Measurements from ENCODE around the gene CSE1L. TPM values are rescaled to one million over a fixed set of nuclear protein-coding genes. Genes with fewer than 3 reads are reported as not detected.
"Not testable (repeated sequence)": the region's sequence is repeated elsewhere in the genome, so short reads cannot be mapped to it uniquely, and the experiment has no call there.

The CSE1L gene
- total and polyA plus RNA-seq, 5 experiments from 2014 or later: 22.8 to 42.6 (median 30.0) TPM

DNA sequence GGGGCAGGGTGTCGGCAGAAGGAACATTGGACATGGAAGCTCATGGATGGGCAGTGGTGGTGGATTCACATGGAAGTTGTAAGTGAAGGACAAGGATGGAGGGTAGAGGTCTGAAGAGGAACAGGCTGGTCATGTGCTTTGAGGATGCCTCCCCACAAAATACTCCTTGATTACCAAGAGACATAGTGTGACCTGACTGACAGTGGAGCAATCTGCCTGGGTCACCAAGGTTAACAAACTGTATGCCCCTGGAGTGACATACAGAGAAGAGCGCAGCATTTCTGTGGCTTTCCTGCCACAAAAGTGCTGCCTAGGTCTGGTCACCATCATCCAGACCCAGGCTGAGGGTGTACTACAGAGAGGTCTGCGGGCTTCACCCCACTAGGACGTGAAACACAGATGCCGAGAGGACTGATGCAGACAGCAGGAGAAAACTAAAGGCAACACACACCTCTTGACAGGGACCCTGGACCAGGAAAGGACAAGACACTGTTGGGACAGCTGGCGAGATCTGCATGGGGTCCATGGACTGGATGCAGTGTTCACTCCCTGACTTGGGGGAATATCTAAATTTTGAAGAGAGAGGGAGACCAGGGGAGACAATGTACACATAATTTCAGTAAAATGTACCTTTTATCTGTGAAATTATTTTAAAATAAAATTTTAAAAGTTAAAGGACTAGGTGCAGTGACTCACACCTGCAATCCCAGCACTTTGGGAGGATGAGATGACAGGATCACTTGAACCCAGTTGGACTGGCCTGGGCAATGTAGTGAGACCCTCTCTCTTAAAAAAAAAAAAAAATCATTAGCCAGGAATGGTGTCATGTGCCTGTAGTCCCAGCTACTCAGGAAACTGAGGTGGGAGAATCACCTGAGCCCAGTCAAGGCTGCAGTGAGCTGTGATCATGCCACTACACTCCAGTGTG is 64.9 kb downstream of the CSE1L start:
- peaks cover 0 to 54% (median 18%) of the 10 kb centered on the region in 3 donors for H3K36me3 Mint-ChIP-seq
- H3K4me1 Mint-ChIP-seq: peaks cover 0 to 9% (median 0%) of the 10 kb centered on the region in 4 donors
- H3K27ac Mint-ChIP-seq: peak overlapping the region in 6 of 10 donors; percentile 10 to 80 (median 26)
- H3K27me3 Mint-ChIP-seq: no peaks in the 10 kb centered on the region
- DNase-seq (no peak), ATAC-seq (no peak)
- no peak overlapping the region for H3K4me3 Mint-ChIP-seq
- no peaks in the 10 kb centered on the region for H3K9me3 Mint-ChIP-seq
- POLR2A ChIA-PET: interaction anchor here (0.6 to 0.7 kb wide), 2 partner anchors 72 to 111 kb away, joined by 4 to 5 read pairs; no protein-coding TSS in a partner anchor

DNA sequence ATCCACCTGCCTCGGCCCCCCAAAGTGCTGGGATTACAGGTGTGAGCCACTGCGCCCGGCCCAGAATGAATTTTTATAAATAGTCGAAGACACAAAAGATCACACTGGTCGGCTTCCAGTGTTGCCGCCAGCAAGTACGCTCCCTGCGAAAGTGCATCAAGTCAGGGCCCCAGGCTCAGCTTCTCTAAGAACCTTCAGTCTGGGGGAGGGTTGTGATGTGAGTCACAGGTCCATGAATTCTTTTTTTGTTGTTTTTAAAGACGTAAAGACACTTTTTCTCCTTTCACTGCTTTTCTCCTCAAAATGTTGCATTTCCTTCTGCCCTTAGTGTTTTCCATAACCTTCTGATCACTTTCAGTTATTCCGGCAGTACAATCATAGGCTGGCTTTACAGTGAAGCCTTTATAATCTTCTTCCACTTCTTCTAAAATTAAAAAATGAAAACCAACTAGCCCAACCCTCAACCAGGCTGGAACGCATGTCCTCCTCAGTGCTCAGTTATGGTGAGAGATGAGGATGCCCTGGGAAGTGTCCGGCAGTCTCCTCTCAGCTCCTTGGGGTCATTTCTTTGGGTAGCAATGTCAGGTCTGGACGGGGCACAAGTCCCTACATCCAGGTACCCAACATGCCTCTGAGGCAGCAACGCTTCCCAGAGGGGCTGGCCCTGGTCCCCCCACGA is 66.6 kb downstream of the CSE1L start:
- ATAC-seq (no peak), DNase-seq (no peak)
- Mint-ChIP-seq H3K4me1 (peaks cover 0 to 9% (median 0%) of the 10 kb centered on the region in 4 donors), H3K27me3 (no peaks in the 10 kb centered on the region), H3K27ac (peak overlapping the region in 2 of 10 donors; percentile 16 to 49), H3K4me3 (no peak overlapping the region), H3K36me3 (peaks cover 0 to 71% (median 22%) of the 10 kb centered on the region in 3 donors), H3K9me3 (no peaks in the 10 kb centered on the region)
- POLR2A ChIA-PET: interaction anchor here (0.8 kb wide), 1 partner anchor 9 kb away, joined by 3 read pairs; no protein-coding TSS in a partner anchor

DNA sequence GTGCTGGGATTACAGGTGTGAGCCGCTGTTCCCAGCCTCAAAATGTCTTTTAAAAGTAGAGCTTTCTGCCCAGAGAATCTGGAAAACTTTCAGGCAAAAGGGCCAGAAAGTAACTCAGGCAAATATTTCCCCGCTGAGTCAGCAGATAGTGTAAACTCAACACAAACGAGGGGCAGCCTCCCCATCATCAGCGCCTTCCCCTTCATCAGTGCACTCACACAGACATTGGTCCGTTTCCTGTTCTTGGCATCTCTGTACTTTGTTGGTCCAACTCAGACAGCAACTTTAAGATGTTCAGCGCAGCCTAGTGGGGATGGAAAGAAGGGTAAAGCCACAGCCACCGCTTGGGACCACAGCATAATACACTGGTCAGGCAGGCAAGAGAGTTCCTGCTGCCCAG is 69.5 kb downstream of the CSE1L start:
- POLR2A ChIA-PET: no interaction called here
- peak overlapping the region in 1 of 10 donors; percentile 37 for H3K27ac Mint-ChIP-seq
- DNase-seq: no peak
- no peak overlapping the region for H3K4me3 Mint-ChIP-seq
- peaks cover 0 to 91% (median 26%) of the 10 kb centered on the region in 3 donors for H3K36me3 Mint-ChIP-seq
- H3K27me3 Mint-ChIP-seq: no peaks in the 10 kb centered on the region
- H3K4me1 Mint-ChIP-seq: peaks cover 0 to 8% (median 0%) of the 10 kb centered on the region in 4 donors
- no peak for ATAC-seq
- no peaks in the 10 kb centered on the region for H3K9me3 Mint-ChIP-seq

DNA sequence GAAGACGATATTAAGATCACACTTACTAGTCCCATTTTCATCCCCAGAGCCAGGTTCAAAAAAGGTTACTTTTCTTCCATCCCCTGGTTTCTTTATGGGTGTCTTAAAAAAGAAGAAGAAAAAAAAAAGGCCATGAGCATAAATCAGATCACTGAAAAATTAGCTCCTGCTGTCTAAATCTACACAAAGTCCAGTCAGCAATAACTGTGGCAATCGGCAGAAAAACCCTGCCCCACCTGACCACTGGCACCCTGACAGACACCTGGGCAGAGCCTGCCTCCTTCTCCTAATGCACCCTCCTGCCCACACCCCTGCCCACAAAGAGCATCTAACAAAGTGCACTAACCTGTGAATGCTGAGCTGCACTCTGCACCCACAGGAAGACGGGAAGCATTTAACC is 72.2 kb downstream of the CSE1L start:
- DNase-seq (no peak), ATAC-seq (no peak)
- no peak overlapping the region for H3K4me3 Mint-ChIP-seq
- H3K27ac Mint-ChIP-seq: peak overlapping the region in 6 of 10 donors; percentile 72 to 88 (median 82)
- POLR2A ChIA-PET: no interaction called here
- H3K4me1 Mint-ChIP-seq: peaks cover 0 to 4% (median 0%) of the 10 kb centered on the region in 4 donors
- H3K9me3 Mint-ChIP-seq: no peaks in the 10 kb centered on the region
- no peaks in the 10 kb centered on the region for H3K27me3 Mint-ChIP-seq
- H3K36me3 Mint-ChIP-seq: peaks cover 4 to 94% (median 29%) of the 10 kb centered on the region in 3 donors

DNA sequence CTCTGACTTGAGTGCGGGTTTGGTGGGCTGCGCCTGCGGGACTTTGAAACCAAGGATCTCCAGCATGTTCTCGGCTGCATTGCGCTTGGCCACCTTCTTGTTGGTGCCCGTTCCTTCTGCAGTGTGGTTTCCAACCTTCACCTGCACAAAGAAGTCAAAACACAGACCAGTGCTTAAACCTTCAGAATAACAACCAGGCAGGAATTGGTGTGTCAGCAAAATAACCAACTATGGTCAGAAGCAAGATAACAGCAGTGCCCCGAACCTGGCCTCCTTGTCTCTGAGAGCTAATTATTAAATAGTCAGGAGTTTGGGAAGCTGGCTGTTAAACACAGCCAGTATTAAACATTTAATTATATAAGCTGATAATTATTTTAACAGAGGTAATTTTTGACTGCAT is 73.9 kb downstream of the CSE1L start:
- peak overlapping the region in 4 of 10 donors; percentile 11 to 57 (median 54) for H3K27ac Mint-ChIP-seq
- POLR2A ChIA-PET: no interaction called here

DNA sequence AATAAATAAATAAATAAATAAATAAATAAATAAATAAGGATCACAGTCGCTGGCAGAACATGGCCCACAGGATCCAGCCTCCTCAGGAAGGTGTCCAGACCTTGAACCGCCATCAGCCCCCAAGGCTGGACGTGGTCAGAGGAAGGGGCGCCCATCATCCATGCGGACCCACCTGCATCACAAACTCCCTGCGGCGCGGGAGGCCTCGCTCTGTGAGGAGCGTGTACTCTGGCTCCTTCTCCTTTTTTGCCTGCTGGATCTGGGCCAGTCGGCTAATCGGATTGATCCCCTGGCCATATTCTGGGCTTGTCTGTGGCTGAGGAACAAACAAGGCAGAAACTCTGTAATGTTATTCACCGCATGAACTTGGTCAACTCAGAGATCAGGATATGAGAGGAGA is 76.8 kb downstream of the CSE1L start:
- no peak for DNase-seq
- Mint-ChIP-seq H3K4me1 (peaks cover 0 to 7% (median 3%) of the 10 kb centered on the region in 4 donors), H3K36me3 (peaks cover 4 to 85% (median 27%) of the 10 kb centered on the region in 3 donors), H3K27ac (no peak overlapping the region), H3K4me3 (no peak overlapping the region), H3K9me3 (no peaks in the 10 kb centered on the region), H3K27me3 (no peaks in the 10 kb centered on the region)
- POLR2A ChIA-PET: no interaction called here
- no peak for ATAC-seq

More for the DNA sequence above, 73.9 kb downstream of the CSE1L start:
- peaks cover 0 to 4% (median under 1%) of the 10 kb centered on the region in 4 donors for H3K4me1 Mint-ChIP-seq
- DNase-seq (no peak), ATAC-seq (no peak)
- peaks cover 4 to 92% (median 28%) of the 10 kb centered on the region in 3 donors for H3K36me3 Mint-ChIP-seq
- H3K27me3 Mint-ChIP-seq: no peaks in the 10 kb centered on the region
- no peak overlapping the region for H3K4me3 Mint-ChIP-seq
- no peaks in the 10 kb centered on the region for H3K9me3 Mint-ChIP-seq

DNA sequence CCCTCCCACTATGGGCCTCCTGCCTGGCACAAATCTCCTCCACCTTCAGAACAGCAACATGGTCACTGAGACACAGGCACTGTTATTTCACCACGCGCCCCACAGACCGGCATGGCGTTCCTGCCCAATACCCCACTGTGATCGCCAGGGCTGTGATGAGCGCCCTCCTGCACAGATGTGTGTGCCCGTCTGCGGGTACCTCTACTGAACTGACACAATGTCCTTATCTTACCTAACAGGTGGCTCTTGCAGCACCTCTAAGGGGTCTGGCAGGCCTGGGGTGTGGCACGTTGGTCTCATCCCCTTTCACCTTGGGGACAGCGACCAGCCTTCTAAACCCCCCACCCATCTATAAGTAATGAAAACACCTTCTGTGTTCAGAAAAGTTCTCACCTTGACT is 77.9 kb downstream of the CSE1L start:
- Mint-ChIP-seq H3K9me3 (no peaks in the 10 kb centered on the region), H3K27ac (peak overlapping the region in 3 of 10 donors; percentile 9 to 72 (median 70)), H3K36me3 (peaks cover 4 to 83% (median 21%) of the 10 kb centered on the region in 3 donors), H3K4me3 (no peak overlapping the region), H3K27me3 (no peaks in the 10 kb centered on the region), H3K4me1 (peaks cover 0 to 8% (median 2%) of the 10 kb centered on the region in 4 donors)
- POLR2A ChIA-PET: interaction anchor here (0.6 kb wide), 1 partner anchor 188 kb away, joined by 3 read pairs; no protein-coding TSS in a partner anchor
- ATAC-seq (no peak), DNase-seq (no peak)

DNA sequence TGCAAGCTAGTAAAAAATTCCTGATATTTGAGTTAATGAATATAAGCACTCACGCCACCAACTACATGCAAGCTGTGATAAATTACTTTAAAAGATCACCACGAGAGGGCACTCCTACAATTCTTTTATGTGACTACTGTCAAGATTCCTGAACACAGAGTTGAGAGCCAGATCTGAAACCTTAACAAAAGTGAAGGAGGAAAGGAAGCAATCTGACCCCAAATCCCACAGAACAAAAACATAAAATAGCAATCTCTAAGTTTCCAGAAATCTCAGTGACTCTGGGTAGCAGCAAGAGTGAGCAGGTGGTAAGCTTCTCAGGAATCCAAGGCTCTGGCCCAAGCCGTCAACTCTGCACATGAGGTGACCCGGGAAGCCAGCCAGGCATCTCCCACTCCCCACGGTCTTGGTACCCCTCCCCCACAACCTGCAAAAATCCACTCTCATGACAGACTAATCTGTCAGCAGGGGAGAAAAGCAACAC is 86.9 kb downstream of the CSE1L start:
- Mint-ChIP-seq H3K4me3 (no peak overlapping the region), H3K9me3 (no peaks in the 10 kb centered on the region), H3K36me3 (peaks cover 0 to 75% (median 0%) of the 10 kb centered on the region in 3 donors), H3K27ac (peak overlapping the region; percentile 1 to 84 (median 42)), H3K4me1 (peaks cover 6 to 18% (median 9%) of the 10 kb centered on the region in 4 donors), H3K27me3 (no peaks in the 10 kb centered on the region)
- POLR2A ChIA-PET: interaction anchor here (0.8 to 1.7 kb wide), 3 partner anchors 55 to 86 kb away, joined by 3 to 11 read pairs (median 6); partner anchors contain the start of genes DDX27 and STAU1
- peak in 5 of 10 donors; percentile 21 to 62 (median 59) for DNase-seq
- ATAC-seq: peak; percentile 54 to 78

DNA sequence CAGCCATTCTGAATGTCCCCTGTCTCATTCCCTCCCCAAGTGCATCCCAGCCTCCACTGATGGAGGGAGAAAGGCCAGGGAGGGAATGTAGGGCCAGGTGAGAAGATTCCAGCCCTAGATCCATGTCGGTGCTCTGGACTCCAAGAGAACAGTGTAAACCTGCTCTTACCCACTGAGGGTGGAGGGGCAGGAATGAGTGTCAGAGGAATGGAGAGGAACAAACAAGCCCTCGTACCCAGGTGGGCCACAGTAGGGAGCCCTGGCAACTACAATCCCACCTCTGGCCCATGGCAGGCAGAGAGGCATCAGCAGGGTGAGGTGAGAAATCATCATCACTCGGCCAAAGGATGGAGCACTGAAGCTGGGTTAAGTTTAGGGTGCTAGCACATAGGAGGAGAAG is 87.5 kb downstream of the CSE1L start:
- H3K27ac Mint-ChIP-seq: peak overlapping the region in 9 of 10 donors; percentile 1 to 79 (median 58)
- no peak overlapping the region for H3K4me3 Mint-ChIP-seq
- peaks cover 0 to 71% (median 0%) of the 10 kb centered on the region in 3 donors for H3K36me3 Mint-ChIP-seq
- DNase-seq (no peak), ATAC-seq (no peak)
- H3K27me3 Mint-ChIP-seq: no peaks in the 10 kb centered on the region
- H3K4me1 Mint-ChIP-seq: peaks cover 6 to 15% (median 13%) of the 10 kb centered on the region in 4 donors
- POLR2A ChIA-PET: interaction anchor here (1.2 to 1.7 kb wide), 2 partner anchors 55 to 83 kb away, joined by 6 to 11 read pairs; partner anchors contain the start of gene STAU1
- H3K9me3 Mint-ChIP-seq: no peaks in the 10 kb centered on the region

DNA sequence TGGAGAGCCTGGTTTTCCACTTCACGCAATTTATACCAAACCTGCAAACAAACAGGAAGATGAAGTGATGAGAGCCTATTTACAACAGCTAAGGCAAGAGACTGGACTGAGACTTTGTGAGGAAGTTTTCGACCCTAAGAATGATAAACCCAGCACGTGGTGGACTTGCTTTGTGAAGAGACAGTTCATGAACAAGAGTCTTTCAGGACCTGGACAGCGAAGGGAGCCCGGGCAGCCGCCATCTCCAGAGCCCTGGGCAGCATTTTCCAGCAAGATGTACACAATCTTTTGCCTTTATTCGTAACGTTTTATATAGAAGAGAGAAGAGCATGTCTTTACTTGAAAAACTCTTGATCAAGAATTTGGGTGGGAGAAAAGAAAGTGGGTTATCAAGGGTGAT is 88.7 kb downstream of the CSE1L start:
- H3K27me3 Mint-ChIP-seq, H3K4me3 Mint-ChIP-seq, ATAC-seq, POLR2A ChIA-PET, DNase-seq, H3K9me3 Mint-ChIP-seq: not testable (repeated sequence)
- H3K4me1 Mint-ChIP-seq: peaks cover 6 to 17% (median 13%) of the 10 kb centered on the region in 4 donors
- peaks cover 0 to 74% (median 0%) of the 10 kb centered on the region in 3 donors for H3K36me3 Mint-ChIP-seq
- peak overlapping the region in 6 of 10 donors; percentile 38 to 77 (median 57) for H3K27ac Mint-ChIP-seq

DNA sequence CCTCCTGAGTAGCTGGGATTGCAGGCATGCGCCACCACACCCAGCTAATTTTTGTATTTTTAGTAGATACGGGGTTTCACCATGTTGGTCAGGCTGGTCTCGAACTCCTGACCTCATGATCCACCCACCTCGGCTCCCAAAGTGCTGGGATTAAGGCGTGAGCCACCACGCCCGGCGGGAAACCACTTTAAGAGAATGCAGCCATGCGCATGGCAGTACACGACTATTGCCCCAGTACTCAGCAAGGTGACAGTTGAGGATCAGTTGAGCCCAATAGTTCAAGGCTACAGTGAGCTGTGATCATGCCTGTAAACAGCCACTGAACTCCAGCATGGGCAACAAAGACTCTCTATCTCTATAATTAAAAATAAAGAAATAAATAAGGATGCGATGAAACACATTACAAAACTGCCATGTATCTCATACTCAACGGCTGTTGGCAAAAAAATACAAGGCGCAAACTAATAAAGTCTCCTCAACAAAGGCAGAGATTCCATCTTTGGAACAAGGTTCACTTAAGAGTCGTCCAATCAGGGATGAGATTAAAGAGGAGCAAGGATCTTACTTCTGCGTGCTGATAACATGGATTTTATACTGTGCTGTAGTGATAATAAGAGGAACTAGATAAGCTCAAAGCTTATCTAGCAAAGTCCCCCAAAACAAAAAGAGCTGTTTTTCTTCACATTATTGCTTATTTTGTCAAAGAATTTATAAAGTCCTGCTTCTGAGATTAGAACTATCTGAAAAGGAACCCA is 90.9 kb downstream of the CSE1L start:
- peaks cover 8 to 21% (median 13%) of the 10 kb centered on the region in 4 donors for H3K4me1 Mint-ChIP-seq
- peaks cover 0 to 61% (median 0%) of the 10 kb centered on the region in 3 donors for H3K36me3 Mint-ChIP-seq
- H3K27me3 Mint-ChIP-seq: no peaks in the 10 kb centered on the region
- peak overlapping the region in 6 of 10 donors; percentile 1 to 55 (median 23) for H3K27ac Mint-ChIP-seq
- peak overlapping the region in 1 of 10 donors; percentile 36 for H3K4me3 Mint-ChIP-seq
- DNase-seq (no peak), ATAC-seq (no peak)
- no peaks in the 10 kb centered on the region for H3K9me3 Mint-ChIP-seq
- POLR2A ChIA-PET: no interaction called here
